Endodermal cell (in vitro differentiated cells): ENCODE results near the gene ZNF232. TPM values are rescaled to one million over a fixed set of nuclear protein-coding genes. Genes with fewer than 3 reads are reported as not detected.
"Not testable (repeated sequence)": the region's sequence is repeated elsewhere in the genome, so short reads cannot be mapped to it uniquely, and the experiment has no call there.

Source experiments
- DNase-seq: peaks from one replicate; pipeline ENCODE4 v3.0.0-alpha.2; 2017
- H3K27ac ChIP-seq: 2 replicates; pipeline ENCODE4 v1.5.1; 2013; ENCODE audit warnings: mild to moderate bottlenecking, low read depth, low read length, moderate library complexity
- H3K27me3 ChIP-seq: 2 replicates; pipeline ENCODE4 v1.6.1; 2013; ENCODE audit warnings: mild to moderate bottlenecking, low read length, moderate library complexity; ENCODE audit not compliant: insufficient read depth, control insufficient read depth, poor library complexity, severe bottlenecking
- H3K36me3 ChIP-seq: 2 replicates; pipeline ENCODE4 v1.7.0; 2013; ENCODE audit warnings: mild to moderate bottlenecking, low read length, moderate library complexity; ENCODE audit not compliant: control insufficient read depth, insufficient read depth
- H3K4me1 ChIP-seq: one replicate; pipeline ENCODE4 v1.7.0; 2013; ENCODE audit warnings: low read length; ENCODE audit not compliant: control insufficient read depth, insufficient read depth
- H3K4me3 ChIP-seq: 2 replicates; pipeline ENCODE4 v1.5.1; 2013; ENCODE audit warnings: mild to moderate bottlenecking, low read length, moderate library complexity
- H3K9ac ChIP-seq: 2 replicates; pipeline ENCODE4 v1.6.1; 2013; ENCODE audit warnings: mild to moderate bottlenecking, low read length, moderate library complexity; ENCODE audit not compliant: poor library complexity, severe bottlenecking; ENCODE audit errors: extremely low read depth
- H3K9me3 ChIP-seq: 2 replicates; pipeline ENCODE4 v1.6.1; 2013; ENCODE audit warnings: mild to moderate bottlenecking, low read length, moderate library complexity; ENCODE audit not compliant: control insufficient read depth
- H3K27ac Mint-ChIP-seq: 2 replicates; pipeline ENCODE4 v1.8.0; 2020; ENCODE audit warnings: mixed read lengths
- H3K27me3 Mint-ChIP-seq: 2 replicates; pipeline ENCODE4 v1.8.0; 2021; ENCODE audit warnings: mild to moderate bottlenecking, mixed read lengths; ENCODE audit not compliant: insufficient read depth
- H3K36me3 Mint-ChIP-seq: 2 replicates; pipeline ENCODE4 v1.8.0; 2020; ENCODE audit warnings: low read depth, mixed read lengths
- H3K4me1 Mint-ChIP-seq: 2 replicates; pipeline ENCODE4 v1.8.0; 2020; ENCODE audit warnings: mixed read lengths
- H3K4me3 Mint-ChIP-seq: 2 replicates; pipeline ENCODE4 v1.8.0; 2020; ENCODE audit warnings: mild to moderate bottlenecking, moderate library complexity, mixed read lengths
- H3K9me3 Mint-ChIP-seq: 2 replicates; pipeline ENCODE4 v1.8.0; 2020; ENCODE audit warnings: mild to moderate bottlenecking, mixed read lengths
- WGBS, 2 experiments: methylation state at CpG; one replicate each; pipeline versions ENCODE4 v1.1.5 to v1.1.7; 2013; ENCODE audit warnings: missing lambda C conversion rate in 2 of 2, mixed read lengths in 1 of 2; ENCODE audit not compliant: insufficient coverage in 1 of 2, insufficient read length in 1 of 2; 5-methylcytosine and 5-hydroxymethylcytosine counted together
- total RNA-seq, 2 donors: library from RNA; stranded (reverse); fragmentation: NEBNext Ultra II Directional in 1 of 2; extraction: Animal tissue kit (Norgen Biotek cat#: 25700) in 1 of 2; gene quantifications; 2 replicates in 1 of 2; 3 replicates in 1 of 2; pipeline ENCODE4 v1.2.1, GENCODE V29; 2021
- TF ChIP-seq, protein P1 (sequence below): fragments of 200-600 bp; sonication (generic); conservative IDR thresholded peaks from 2 replicates; pipeline ENCODE4 v1.5.0; 2021; ENCODE audit warnings: antibody characterized with exemption, mild to moderate bottlenecking

ZNF232 gene
- total RNA-seq, 2 donors from 2014 or later, result 27.2 to 32.1 TPM

GRCh38 chr17:5123343-5124124 lies 11.9 kb upstream of the ZNF232 start:
- 86 to 89% methylated on average over 20 to 53 of the region's 53 CpGs for WGBS, 2 experiments
- Mint-ChIP-seq H3K27me3 (peaks cover 76% of the 10 kb centered on the region), H3K4me3 (peak overlapping the region; percentile 6), H3K4me1 (no peaks in the 10 kb centered on the region), H3K27ac (no peak overlapping the region), H3K36me3 (no peaks in the 10 kb centered on the region), H3K9me3 (peaks cover 6% of the 10 kb centered on the region)
- Histone ChIP-seq H3K9me3 (no peaks in the 10 kb centered on the region), H3K9ac (no peak overlapping the region), H3K27ac (no peak overlapping the region), H3K4me3 (no peak overlapping the region), H3K36me3 (no peaks in the 10 kb centered on the region), H3K4me1 (no peaks in the 10 kb centered on the region), H3K27me3 (peaks cover 35% of the 10 kb centered on the region)
- TF ChIP-seq, protein P1, sequence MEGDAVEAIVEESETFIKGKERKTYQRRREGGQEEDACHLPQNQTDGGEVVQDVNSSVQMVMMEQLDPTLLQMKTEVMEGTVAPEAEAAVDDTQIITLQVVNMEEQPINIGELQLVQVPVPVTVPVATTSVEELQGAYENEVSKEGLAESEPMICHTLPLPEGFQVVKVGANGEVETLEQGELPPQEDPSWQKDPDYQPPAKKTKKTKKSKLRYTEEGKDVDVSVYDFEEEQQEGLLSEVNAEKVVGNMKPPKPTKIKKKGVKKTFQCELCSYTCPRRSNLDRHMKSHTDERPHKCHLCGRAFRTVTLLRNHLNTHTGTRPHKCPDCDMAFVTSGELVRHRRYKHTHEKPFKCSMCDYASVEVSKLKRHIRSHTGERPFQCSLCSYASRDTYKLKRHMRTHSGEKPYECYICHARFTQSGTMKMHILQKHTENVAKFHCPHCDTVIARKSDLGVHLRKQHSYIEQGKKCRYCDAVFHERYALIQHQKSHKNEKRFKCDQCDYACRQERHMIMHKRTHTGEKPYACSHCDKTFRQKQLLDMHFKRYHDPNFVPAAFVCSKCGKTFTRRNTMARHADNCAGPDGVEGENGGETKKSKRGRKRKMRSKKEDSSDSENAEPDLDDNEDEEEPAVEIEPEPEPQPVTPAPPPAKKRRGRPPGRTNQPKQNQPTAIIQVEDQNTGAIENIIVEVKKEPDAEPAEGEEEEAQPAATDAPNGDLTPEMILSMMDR, result no peak
- no peak for DNase-seq

DNA sequence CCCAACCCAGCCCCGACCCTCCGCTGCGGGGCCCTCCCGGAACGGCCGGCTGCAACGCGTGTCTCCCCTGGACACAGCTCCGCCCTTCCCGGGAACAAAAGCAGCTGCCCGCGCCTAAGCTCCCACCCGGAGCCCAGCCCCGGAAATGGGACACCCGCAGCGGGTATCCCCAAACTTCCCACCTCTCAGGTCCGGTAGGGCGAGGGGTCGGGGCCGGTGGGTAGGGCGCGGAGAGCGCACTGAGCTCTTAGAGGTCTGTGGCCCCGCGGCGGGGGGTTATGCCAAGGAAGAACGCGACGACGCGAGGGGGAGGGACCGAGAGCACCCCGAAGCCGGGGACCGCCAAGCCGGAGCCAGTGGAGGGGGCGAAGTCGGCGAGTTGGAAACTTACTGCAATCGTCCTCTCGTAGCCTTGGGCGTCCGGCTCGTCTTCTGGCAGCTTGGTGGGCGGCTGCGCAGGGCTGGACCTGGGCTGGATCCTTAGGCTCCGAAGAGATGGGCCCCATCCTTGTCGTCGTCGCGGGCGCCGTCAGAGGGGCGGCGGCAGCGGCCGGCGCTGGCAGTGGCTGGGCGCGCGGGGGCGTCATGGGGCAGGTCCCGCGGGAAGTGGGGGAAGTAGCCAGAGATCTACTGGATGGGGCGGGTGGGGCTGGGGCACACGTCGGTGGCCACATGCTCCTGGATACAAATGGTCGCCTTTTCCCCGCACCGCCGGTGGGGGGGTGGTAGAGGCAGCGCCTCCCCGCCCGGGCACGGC lies 11.1 kb upstream of the ZNF232 start:
- Mint-ChIP-seq H3K27ac (no peak overlapping the region), H3K4me3 (peak overlapping the region; percentile 57), H3K36me3 (no peaks in the 10 kb centered on the region), H3K4me1 (no peaks in the 10 kb centered on the region), H3K9me3 (peaks cover 12% of the 10 kb centered on the region), H3K27me3 (peaks cover 81% of the 10 kb centered on the region)
- Histone ChIP-seq H3K36me3 (no peaks in the 10 kb centered on the region), H3K27me3 (peaks cover 35% of the 10 kb centered on the region), H3K9ac (no peak overlapping the region), H3K4me1 (no peaks in the 10 kb centered on the region), H3K4me3 (peak overlapping the region; percentile 69), H3K9me3 (no peaks in the 10 kb centered on the region), H3K27ac (no peak overlapping the region)
- TF ChIP-seq, protein P1, result no peak
- WGBS, 2 experiments, result 15 to 17% methylated on average over 4 to 74 of the region's 75 CpGs
- DNase-seq, result peak; percentile 86

DNA sequence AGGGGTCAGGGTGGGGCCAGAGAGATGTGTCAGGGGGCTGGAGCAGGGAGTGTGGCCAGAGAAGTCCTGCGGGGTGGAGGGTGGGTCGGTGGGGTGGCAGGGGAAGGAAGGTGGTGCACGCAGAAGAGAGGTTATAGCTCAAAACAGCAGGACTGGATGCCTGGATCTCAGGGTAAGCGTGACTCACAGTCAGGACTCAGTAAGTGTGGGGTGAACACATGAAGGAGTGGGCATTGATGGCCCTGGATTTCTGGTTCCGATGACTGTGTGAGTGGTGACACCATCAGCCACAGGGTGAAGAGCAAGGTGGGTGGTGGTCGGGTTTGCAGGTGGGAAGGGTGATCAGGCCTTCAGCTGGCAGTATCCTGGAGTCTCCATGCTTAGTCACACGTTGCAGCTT lies 10.4 kb upstream of the ZNF232 start:
- Mint-ChIP-seq H3K27me3 (peaks cover 79% of the 10 kb centered on the region), H3K4me3 (peak overlapping the region; percentile 57), H3K9me3 (peaks cover 12% of the 10 kb centered on the region)
- H3K9me3 ChIP-seq, H3K4me1 ChIP-seq, H3K9ac ChIP-seq, H3K27ac Mint-ChIP-seq, H3K27ac ChIP-seq, H3K4me3 ChIP-seq, H3K36me3 ChIP-seq, DNase-seq, H3K4me1 Mint-ChIP-seq, H3K36me3 Mint-ChIP-seq: not testable (repeated sequence)
- H3K27me3 ChIP-seq, result peaks cover 35% of the 10 kb centered on the region
- WGBS, 2 experiments, result 79% methylated on average over 7 of the region's 7 CpGs
